Neutrophil (primary cell): ENCODE measurements around the gene PIMREG.

Experiments
- H3K27ac ChIP-seq: fragments of 200-600 bp; sonication (generic); 2 replicates; pipeline ENCODE4 v1.5.1; 2016; ENCODE audit warnings: mild to moderate bottlenecking, moderate library complexity
- H3K27me3 ChIP-seq: fragments of 200-600 bp; sonication (generic); 2 replicates; pipeline ENCODE4 v1.6.0; 2016; ENCODE audit warnings: mild to moderate bottlenecking
- H3K36me3 ChIP-seq: fragments of 200-600 bp; sonication (generic); 2 replicates; pipeline ENCODE4 v1.5.1; 2017
- H3K4me1 ChIP-seq, 2 experiments: fragments of 200-600 bp in 1 of 2; sonication (generic) in 1 of 2; 1 replicate in 1 of 2; 2 replicates in 1 of 2; pipeline versions ENCODE4 v1.5.1 to v1.6.1; 2013 to 2016; ENCODE audit warnings: low read depth in 1 of 2, low read length in 1 of 2, mild to moderate bottlenecking in 1 of 2, moderate library complexity in 1 of 2; ENCODE audit not compliant: control insufficient read depth in 1 of 2, insufficient read depth in 1 of 2
- H3K4me3 ChIP-seq, 2 experiments: fragments of 200-600 bp in 1 of 2; sonication (generic) in 1 of 2; 1 replicate in 1 of 2; 2 replicates in 1 of 2; pipeline ENCODE4 v1.5.1; 2013 to 2016; ENCODE audit warnings: low read depth in 1 of 2, low read length in 1 of 2, mild to moderate bottlenecking in 1 of 2, moderate library complexity in 1 of 2
- H3K9me3 ChIP-seq: fragments of 200-600 bp; sonication (generic); 2 replicates; pipeline ENCODE4 v1.5.1; 2016
- CTCF ChIP-seq: fragments of 200-600 bp; sonication (generic); IDR thresholded peaks from 2 replicates; pipeline ENCODE4 v1.5.1; 2016; ENCODE audit warnings: antibody characterized with exemption

Gene PIMREG

GRCh38 chr17:6413065-6413464 is 31.2 kb upstream of the PIMREG start:
- TF ChIP-seq CTCF = no peak
- H3K27me3 ChIP-seq = no peaks in the 10 kb centered on the region
- H3K9me3 ChIP-seq = no peaks in the 10 kb centered on the region
- no peak overlapping the region for H3K27ac ChIP-seq
- no peaks in the 10 kb centered on the region for H3K36me3 ChIP-seq
- no peaks in the 10 kb centered on the region for H3K4me1 ChIP-seq
- no peak overlapping the region for H3K4me3 ChIP-seq

GRCh38 chr17:6415616-6416015 is 28.6 kb upstream of the PIMREG start:
- no peaks in the 10 kb centered on the region for H3K9me3 ChIP-seq
- TF ChIP-seq CTCF = no peak
- no peaks in the 10 kb centered on the region for H3K36me3 ChIP-seq
- no peak overlapping the region for H3K27ac ChIP-seq
- H3K27me3 ChIP-seq = peaks cover 10% of the 10 kb centered on the region
- H3K4me3 ChIP-seq = no peak overlapping the region
- H3K4me1 ChIP-seq = no peaks in the 10 kb centered on the region

- TF ChIP-seq CTCF = no peak
- Histone ChIP-seq H3K4me3 (no peak overlapping the region), H3K9me3 (no peaks in the 10 kb centered on the region), H3K27me3 (peaks cover 25% of the 10 kb centered on the region), H3K27ac (no peak overlapping the region), H3K4me1 (no peaks in the 10 kb centered on the region), H3K36me3 (no peaks in the 10 kb centered on the region)
Observed at GRCh38 chr17:6420173-6420641, 24.0 kb upstream of the PIMREG start.

- peaks cover 25% of the 10 kb centered on the region for H3K27me3 ChIP-seq
- no peaks in the 10 kb centered on the region for H3K4me1 ChIP-seq
- H3K4me3 ChIP-seq = no peak overlapping the region
- no peaks in the 10 kb centered on the region for H3K36me3 ChIP-seq
- TF ChIP-seq CTCF = peak; percentile 69
- H3K27ac ChIP-seq = no peak overlapping the region
- H3K9me3 ChIP-seq = no peaks in the 10 kb centered on the region
Observed at GRCh38 chr17:6421700-6422604, 22.3 kb upstream of the PIMREG start.

- H3K4me1 ChIP-seq = no peaks in the 10 kb centered on the region
- no peaks in the 10 kb centered on the region for H3K36me3 ChIP-seq
- no peak for TF ChIP-seq CTCF
- no peak overlapping the region for H3K27ac ChIP-seq
- H3K27me3 ChIP-seq = peaks cover 32% of the 10 kb centered on the region
- no peak overlapping the region for H3K4me3 ChIP-seq
- no peaks in the 10 kb centered on the region for H3K9me3 ChIP-seq
Observed at GRCh38 chr17:6422654-6423241, 21.5 kb upstream of the PIMREG start.
